Measurements from ENCODE around the gene C17orf50.

The C17orf50 gene

GRCh38 chr17:35793257-35793656, 32.6 kb downstream of the C17orf50 start:
- H3K27ac ChIP-seq (ENCODE audit: low read length): no peak overlapping the region
- H3K9ac ChIP-seq (ENCODE audit: low read length): no peak overlapping the region
- peaks cover 72% of the 10 kb centered on the region for H3K27me3 ChIP-seq (ENCODE audit: control insufficient read depth, insufficient read depth, low read length)
- H3K4me3 ChIP-seq (ENCODE audit: low read length): no peak overlapping the region
- H3K4me1 ChIP-seq (ENCODE audit: control insufficient read depth, low read depth, low read length): no peaks in the 10 kb centered on the region
- H3K36me3 ChIP-seq (ENCODE audit: control insufficient read depth, low read depth, low read length): no peaks in the 10 kb centered on the region
- no peaks in the 10 kb centered on the region for H3K9me3 ChIP-seq (ENCODE audit: control insufficient read depth, low read depth, low read length)

GRCh38 chr17:35795007-35795870, 34.6 kb downstream of the C17orf50 start, which contains the start of gene MMP28:
TSS of gene MMP28 (minus strand) at chr17:35795641. CDS start at chr17:35795377, 264 bp downstream.
- Histone ChIP-seq H3K36me3 (ENCODE audit: control insufficient read depth, low read depth, low read length) (no peaks in the 10 kb centered on the region), H3K9ac (ENCODE audit: low read length) (no peak within 1 kb of the TSS), H3K4me3 (ENCODE audit: low read length) (peak within 1 kb of the TSS; percentile 54), H3K27me3 (ENCODE audit: control insufficient read depth, insufficient read depth, low read length) (peaks cover 75% of the 10 kb centered on the region), H3K4me1 (ENCODE audit: control insufficient read depth, low read depth, low read length) (no peaks in the 10 kb centered on the region), H3K9me3 (ENCODE audit: control insufficient read depth, low read depth, low read length) (no peaks in the 10 kb centered on the region), H3K27ac (ENCODE audit: low read length) (no peak within 1 kb of the TSS)

GRCh38 chr17:35795871-35796265, 35.2 kb downstream of the C17orf50 start:
- peaks cover 75% of the 10 kb centered on the region for H3K27me3 ChIP-seq (ENCODE audit: control insufficient read depth, insufficient read depth, low read length)
- H3K9ac ChIP-seq (ENCODE audit: low read length): no peak overlapping the region
- H3K9me3 ChIP-seq (ENCODE audit: control insufficient read depth, low read depth, low read length): no peaks in the 10 kb centered on the region
- no peaks in the 10 kb centered on the region for H3K36me3 ChIP-seq (ENCODE audit: control insufficient read depth, low read depth, low read length)
- peak overlapping the region; percentile 54 for H3K4me3 ChIP-seq (ENCODE audit: low read length)
- H3K4me1 ChIP-seq (ENCODE audit: control insufficient read depth, low read depth, low read length): no peaks in the 10 kb centered on the region
- no peak overlapping the region for H3K27ac ChIP-seq (ENCODE audit: low read length)

GRCh38 chr17:35796942-35797341, 36.3 kb downstream of the C17orf50 start:
- H3K27ac ChIP-seq (ENCODE audit: low read length): no peak overlapping the region
- no peak overlapping the region for H3K4me3 ChIP-seq (ENCODE audit: low read length)
- H3K27me3 ChIP-seq (ENCODE audit: control insufficient read depth, insufficient read depth, low read length): peaks cover 67% of the 10 kb centered on the region
- H3K9ac ChIP-seq (ENCODE audit: low read length): no peak overlapping the region
- no peaks in the 10 kb centered on the region for H3K4me1 ChIP-seq (ENCODE audit: control insufficient read depth, low read depth, low read length)
- H3K36me3 ChIP-seq (ENCODE audit: control insufficient read depth, low read depth, low read length): no peaks in the 10 kb centered on the region
- no peaks in the 10 kb centered on the region for H3K9me3 ChIP-seq (ENCODE audit: control insufficient read depth, low read depth, low read length)

- Histone ChIP-seq H3K27me3 (ENCODE audit: control insufficient read depth, insufficient read depth, low read length) (peaks cover 62% of the 10 kb centered on the region), H3K4me1 (ENCODE audit: control insufficient read depth, low read depth, low read length) (no peaks in the 10 kb centered on the region), H3K36me3 (ENCODE audit: control insufficient read depth, low read depth, low read length) (no peaks in the 10 kb centered on the region), H3K9me3 (ENCODE audit: control insufficient read depth, low read depth, low read length) (no peaks in the 10 kb centered on the region), H3K27ac (ENCODE audit: low read length) (no peak overlapping the region), H3K4me3 (ENCODE audit: low read length) (no peak overlapping the region), H3K9ac (ENCODE audit: low read length) (no peak overlapping the region)
Measured at GRCh38 chr17:35797370-35797769, 36.7 kb downstream of the C17orf50 start.

GRCh38 chr17:35797918-35798317, 37.2 kb downstream of the C17orf50 start:
- Histone ChIP-seq H3K4me1 (ENCODE audit: control insufficient read depth, low read depth, low read length) (no peaks in the 10 kb centered on the region), H3K4me3 (ENCODE audit: low read length) (no peak overlapping the region), H3K27ac (ENCODE audit: low read length) (no peak overlapping the region), H3K36me3 (ENCODE audit: control insufficient read depth, low read depth, low read length) (no peaks in the 10 kb centered on the region), H3K27me3 (ENCODE audit: control insufficient read depth, insufficient read depth, low read length) (peaks cover 57% of the 10 kb centered on the region), H3K9ac (ENCODE audit: low read length) (no peak overlapping the region), H3K9me3 (ENCODE audit: control insufficient read depth, low read depth, low read length) (no peaks in the 10 kb centered on the region)

- Histone ChIP-seq H3K9me3 (ENCODE audit: control insufficient read depth, low read depth, low read length) (no peaks in the 10 kb centered on the region), H3K4me1 (ENCODE audit: control insufficient read depth, low read depth, low read length) (no peaks in the 10 kb centered on the region), H3K27me3 (ENCODE audit: control insufficient read depth, insufficient read depth, low read length) (peaks cover 37% of the 10 kb centered on the region), H3K9ac (ENCODE audit: low read length) (no peak overlapping the region), H3K36me3 (ENCODE audit: control insufficient read depth, low read depth, low read length) (no peaks in the 10 kb centered on the region), H3K4me3 (ENCODE audit: low read length) (no peak overlapping the region), H3K27ac (ENCODE audit: low read length) (no peak overlapping the region)
Measured at GRCh38 chr17:35799942-35800341, 39.3 kb downstream of the C17orf50 start.

- no peaks in the 10 kb centered on the region for H3K9me3 ChIP-seq (ENCODE audit: control insufficient read depth, low read depth, low read length)
- no peak overlapping the region for H3K9ac ChIP-seq (ENCODE audit: low read length)
- no peak overlapping the region for H3K27ac ChIP-seq (ENCODE audit: low read length)
- no peaks in the 10 kb centered on the region for H3K36me3 ChIP-seq (ENCODE audit: control insufficient read depth, low read depth, low read length)
- no peak overlapping the region for H3K4me3 ChIP-seq (ENCODE audit: low read length)
- H3K4me1 ChIP-seq (ENCODE audit: control insufficient read depth, low read depth, low read length): no peaks in the 10 kb centered on the region
- H3K27me3 ChIP-seq (ENCODE audit: control insufficient read depth, insufficient read depth, low read length): peaks cover 19% of the 10 kb centered on the region
Measured at GRCh38 chr17:35801583-35802224, 41.0 kb downstream of the C17orf50 start.

GRCh38 chr17:35804658-35805192, 44.0 kb downstream of the C17orf50 start:
- Histone ChIP-seq H3K27ac (ENCODE audit: low read length) (no peak overlapping the region), H3K27me3 (ENCODE audit: control insufficient read depth, insufficient read depth, low read length) (no peaks in the 10 kb centered on the region)

GRCh38 chr17:35807371-35808144, 46.9 kb downstream of the C17orf50 start:
- no peak overlapping the region for H3K9ac ChIP-seq (ENCODE audit: low read length)
- no peak overlapping the region for H3K4me3 ChIP-seq (ENCODE audit: low read length)
- H3K27me3 ChIP-seq (ENCODE audit: control insufficient read depth, insufficient read depth, low read length): no peaks in the 10 kb centered on the region
- H3K4me1 ChIP-seq (ENCODE audit: control insufficient read depth, low read depth, low read length): peaks cover 16% of the 10 kb centered on the region
- no peak overlapping the region for H3K27ac ChIP-seq (ENCODE audit: low read length)
- H3K36me3 ChIP-seq (ENCODE audit: control insufficient read depth, low read depth, low read length): peaks cover 3% of the 10 kb centered on the region
- H3K9me3 ChIP-seq (ENCODE audit: control insufficient read depth, low read depth, low read length): no peaks in the 10 kb centered on the region

More at GRCh38 chr17:35804658-35805192, 44.0 kb downstream of the C17orf50 start:
- H3K4me3 ChIP-seq (ENCODE audit: low read length): no peak overlapping the region
- H3K4me1 ChIP-seq (ENCODE audit: control insufficient read depth, low read depth, low read length): peaks cover 6% of the 10 kb centered on the region
- no peaks in the 10 kb centered on the region for H3K36me3 ChIP-seq (ENCODE audit: control insufficient read depth, low read depth, low read length)
- H3K9ac ChIP-seq (ENCODE audit: low read length): no peak overlapping the region
- no peaks in the 10 kb centered on the region for H3K9me3 ChIP-seq (ENCODE audit: control insufficient read depth, low read depth, low read length)

All from iPS-18a (cell line).